WTC11 (cell line): ENCODE results near the gene GADL1. TPM values are rescaled to one million over a fixed set of nuclear protein-coding genes. Genes with fewer than 3 reads are reported as not detected.

Experiments
- ATAC-seq: fragments of 200-7000 bp; cut with Tn5 transposase; 2 replicates; pipeline ENCODE4 v1.10.0; 2021; ENCODE audit warnings: mild to moderate bottlenecking, moderate library complexity
- CTCF ChIA-PET: fragments of 300-600 bp; sonication (Branson Sonifier 250); formaldehyde crosslinking; loops from one replicate; lab custom pipeline; 2021; ENCODE audit warnings: antibody characterized with exemption; lab: Charles Lee
- POLR2A ChIA-PET: fragments of 350-600 bp; sonication (Branson Sonifier 250); formaldehyde crosslinking; loops from one replicate; lab custom pipeline; 2021; ENCODE audit warnings: antibody characterized with exemption; lab: Charles Lee
- DNase-seq: peaks from one replicate; pipeline ENCODE4 v3.0.0; 2021; ENCODE audit warnings: low spot score
- H3K27ac Mint-ChIP-seq: 2 replicates; pipeline ENCODE4 v1.8.0; 2021; ENCODE audit warnings: mixed read lengths
- H3K27me3 Mint-ChIP-seq: 2 replicates; pipeline ENCODE4 v1.8.0; 2021; ENCODE audit warnings: low read depth, mild to moderate bottlenecking, moderate library complexity, mixed read lengths
- H3K36me3 Mint-ChIP-seq: 2 replicates; pipeline ENCODE4 v1.8.0; 2021; ENCODE audit warnings: mixed read lengths
- H3K4me1 Mint-ChIP-seq: 2 replicates; pipeline ENCODE4 v1.8.0; 2022; ENCODE audit warnings: mixed read lengths
- H3K4me3 Mint-ChIP-seq: 2 replicates; pipeline ENCODE4 v1.8.0; 2021; ENCODE audit warnings: mild to moderate bottlenecking, moderate library complexity, mixed read lengths
- H3K9me3 Mint-ChIP-seq: 2 replicates; pipeline ENCODE4 v1.8.0; 2021; ENCODE audit warnings: mixed read lengths
- CREM ChIP-seq: sonication (generic); formaldehyde crosslinking; IDR thresholded peaks from 2 replicates; pipeline ENCODE4 v1.8.1; 2022; ENCODE audit warnings: mild to moderate bottlenecking, missing genetic modification reagents, moderate library complexity
- ELF4 ChIP-seq: sonication (generic); formaldehyde crosslinking; IDR thresholded peaks from 2 replicates; pipeline ENCODE4 v1.8.1; 2022; ENCODE audit warnings: low read depth, mild to moderate bottlenecking, moderate library complexity, missing genetic modification reagents
- FOXP1 ChIP-seq: sonication (generic); formaldehyde crosslinking; IDR thresholded peaks from 2 replicates; pipeline ENCODE4 v1.8.0; 2022; ENCODE audit warnings: missing genetic modification reagents, mild to moderate bottlenecking, moderate library complexity, borderline replicate concordance
- GRHL2 ChIP-seq: fragments of 250-450 bp; sonication (Bioruptor Pico); IDR thresholded peaks from 2 replicates; pipeline ENCODE4 v1.8.0; 2022; ENCODE audit warnings: mild to moderate bottlenecking, moderate library complexity; ENCODE audit not compliant: insufficient replicate concordance, severe bottlenecking
- HMGA2 ChIP-seq: fragments of 250-450 bp; sonication (Bioruptor Pico); IDR thresholded peaks from 2 replicates; pipeline ENCODE4 v1.4.0; 2021; ENCODE audit warnings: mild to moderate bottlenecking, moderate library complexity
- MYBL2 ChIP-seq: sonication (generic); formaldehyde crosslinking; IDR thresholded peaks from 2 replicates; pipeline ENCODE4 v1.8.1; 2023; ENCODE audit warnings: mild to moderate bottlenecking, moderate library complexity, missing genetic modification reagents
- NFE2L1 ChIP-seq: sonication (generic); formaldehyde crosslinking; IDR thresholded peaks from 2 replicates; pipeline ENCODE4 v1.8.1; 2023; ENCODE audit warnings: missing genetic modification reagents
- NR1H2 ChIP-seq: sonication (generic); formaldehyde crosslinking; IDR thresholded peaks from 2 replicates; pipeline ENCODE4 v1.9.0; 2021; ENCODE audit warnings: mild to moderate bottlenecking, moderate library complexity, missing genetic modification reagents
- ZNF232 ChIP-seq: sonication (generic); formaldehyde crosslinking; IDR thresholded peaks from 2 replicates; pipeline ENCODE4 v1.8.0; 2022; ENCODE audit warnings: mild to moderate bottlenecking, missing genetic modification reagents
- ZNF263 ChIP-seq: sonication (generic); formaldehyde crosslinking; IDR thresholded peaks from 2 replicates; pipeline ENCODE4 v1.8.1; 2022; ENCODE audit warnings: low read depth, mild to moderate bottlenecking, moderate library complexity, missing genetic modification reagents
- ZNF317 ChIP-seq: sonication (generic); formaldehyde crosslinking; IDR thresholded peaks from 2 replicates; pipeline ENCODE4 v1.8.1; 2023; ENCODE audit warnings: low read depth, mild to moderate bottlenecking, moderate library complexity, missing genetic modification reagents, borderline replicate concordance
- ZNF416 ChIP-seq: fragments of 250-450 bp; sonication (Bioruptor Pico); IDR thresholded peaks from 2 replicates; pipeline ENCODE4 v1.9.0; 2021; ENCODE audit warnings: mild to moderate bottlenecking, inconsistent platforms
- total RNA-seq: library from RNA; stranded (reverse); gene quantifications from 3 replicates; pipeline ENCODE4 v1.2.3, GENCODE V29; 2021
- TF ChIP-seq, protein P1 (sequence below): sonication (generic); formaldehyde crosslinking; IDR thresholded peaks from 2 replicates; pipeline ENCODE4 v1.8.1; 2022; ENCODE audit warnings: mild to moderate bottlenecking, missing genetic modification reagents, moderate library complexity, borderline replicate concordance
- TF ChIP-seq, protein P2 (sequence below): sonication (generic); formaldehyde crosslinking; IDR thresholded peaks from 2 replicates; pipeline ENCODE4 v1.8.0; 2022; ENCODE audit warnings: mild to moderate bottlenecking, missing genetic modification reagents
- TF ChIP-seq, protein P3 (sequence below): sonication (generic); formaldehyde crosslinking; conservative IDR thresholded peaks from 2 replicates; pipeline ENCODE4 v1.8.1; 2023; ENCODE audit warnings: mild to moderate bottlenecking, low read depth, missing genetic modification reagents, moderate library complexity
- TF ChIP-seq, protein P4 (sequence below): sonication (generic); formaldehyde crosslinking; IDR thresholded peaks from 2 replicates; pipeline ENCODE4 v1.8.1; 2023; ENCODE audit warnings: mild to moderate bottlenecking, moderate library complexity, missing genetic modification reagents
- TF ChIP-seq, protein P5 (sequence below): sonication (generic); formaldehyde crosslinking; IDR thresholded peaks from 2 replicates; pipeline ENCODE4 v1.8.0; 2022; ENCODE audit warnings: mild to moderate bottlenecking, missing genetic modification reagents
- TF ChIP-seq, protein P6 (sequence below): sonication (generic); formaldehyde crosslinking; IDR thresholded peaks from 2 replicates; pipeline ENCODE4 v1.8.0; 2022; ENCODE audit warnings: mild to moderate bottlenecking, missing genetic modification reagents
- TF ChIP-seq, protein P7 (sequence below): sonication (generic); formaldehyde crosslinking; IDR thresholded peaks from 2 replicates; pipeline ENCODE4 v1.8.1; 2022; ENCODE audit warnings: low read depth, missing genetic modification reagents, borderline replicate concordance
- TF ChIP-seq, protein P8 (sequence below): sonication (generic); formaldehyde crosslinking; IDR thresholded peaks from 2 replicates; pipeline ENCODE4 v1.8.0; 2022; ENCODE audit warnings: mild to moderate bottlenecking, missing genetic modification reagents
- TF ChIP-seq, protein P9 (sequence below): sonication (generic); formaldehyde crosslinking; IDR thresholded peaks from 2 replicates; pipeline ENCODE4 v1.8.1; 2023; ENCODE audit warnings: mild to moderate bottlenecking, missing genetic modification reagents

The GADL1 gene
- total RNA-seq, 1 experiment from 2014 or later: 0.15 TPM

DNA sequence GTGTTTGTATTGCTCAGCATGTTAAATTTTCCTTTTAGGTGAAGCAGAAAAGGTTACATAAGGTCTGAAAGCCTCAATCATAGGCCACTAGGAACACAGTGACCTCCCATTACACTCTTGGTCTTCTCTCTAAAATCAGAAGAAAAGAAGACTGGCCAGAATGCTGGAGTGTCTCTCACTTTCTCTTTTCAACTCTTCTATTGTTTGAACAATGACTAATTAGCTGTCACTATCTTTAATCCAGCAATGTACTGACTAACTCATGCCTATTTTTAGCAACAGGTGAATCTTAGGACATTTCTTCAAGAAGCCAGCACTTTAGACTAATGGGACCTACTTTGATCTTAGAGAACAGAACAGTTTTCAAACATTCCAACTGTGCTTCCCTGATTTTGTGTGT lies 145.2 kb downstream of the GADL1 start (continued):
- TF ChIP-seq NFE2L1 (CRISPR knock-in tag) (no peak), ZNF416 (no peak), CREM (CRISPR knock-in tag) (no peak), ZNF263 (CRISPR knock-in tag) (no peak), ZNF317 (CRISPR knock-in tag) (no peak)
- TF ChIP-seq, protein P1, sequence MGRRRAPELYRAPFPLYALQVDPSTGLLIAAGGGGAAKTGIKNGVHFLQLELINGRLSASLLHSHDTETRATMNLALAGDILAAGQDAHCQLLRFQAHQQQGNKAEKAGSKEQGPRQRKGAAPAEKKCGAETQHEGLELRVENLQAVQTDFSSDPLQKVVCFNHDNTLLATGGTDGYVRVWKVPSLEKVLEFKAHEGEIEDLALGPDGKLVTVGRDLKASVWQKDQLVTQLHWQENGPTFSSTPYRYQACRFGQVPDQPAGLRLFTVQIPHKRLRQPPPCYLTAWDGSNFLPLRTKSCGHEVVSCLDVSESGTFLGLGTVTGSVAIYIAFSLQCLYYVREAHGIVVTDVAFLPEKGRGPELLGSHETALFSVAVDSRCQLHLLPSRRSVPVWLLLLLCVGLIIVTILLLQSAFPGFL (CRISPR knock-in tag): no peak
- TF ChIP-seq, protein P2, sequence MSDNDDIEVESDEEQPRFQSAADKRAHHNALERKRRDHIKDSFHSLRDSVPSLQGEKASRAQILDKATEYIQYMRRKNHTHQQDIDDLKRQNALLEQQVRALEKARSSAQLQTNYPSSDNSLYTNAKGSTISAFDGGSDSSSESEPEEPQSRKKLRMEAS: no peak
- TF ChIP-seq, protein P3, sequence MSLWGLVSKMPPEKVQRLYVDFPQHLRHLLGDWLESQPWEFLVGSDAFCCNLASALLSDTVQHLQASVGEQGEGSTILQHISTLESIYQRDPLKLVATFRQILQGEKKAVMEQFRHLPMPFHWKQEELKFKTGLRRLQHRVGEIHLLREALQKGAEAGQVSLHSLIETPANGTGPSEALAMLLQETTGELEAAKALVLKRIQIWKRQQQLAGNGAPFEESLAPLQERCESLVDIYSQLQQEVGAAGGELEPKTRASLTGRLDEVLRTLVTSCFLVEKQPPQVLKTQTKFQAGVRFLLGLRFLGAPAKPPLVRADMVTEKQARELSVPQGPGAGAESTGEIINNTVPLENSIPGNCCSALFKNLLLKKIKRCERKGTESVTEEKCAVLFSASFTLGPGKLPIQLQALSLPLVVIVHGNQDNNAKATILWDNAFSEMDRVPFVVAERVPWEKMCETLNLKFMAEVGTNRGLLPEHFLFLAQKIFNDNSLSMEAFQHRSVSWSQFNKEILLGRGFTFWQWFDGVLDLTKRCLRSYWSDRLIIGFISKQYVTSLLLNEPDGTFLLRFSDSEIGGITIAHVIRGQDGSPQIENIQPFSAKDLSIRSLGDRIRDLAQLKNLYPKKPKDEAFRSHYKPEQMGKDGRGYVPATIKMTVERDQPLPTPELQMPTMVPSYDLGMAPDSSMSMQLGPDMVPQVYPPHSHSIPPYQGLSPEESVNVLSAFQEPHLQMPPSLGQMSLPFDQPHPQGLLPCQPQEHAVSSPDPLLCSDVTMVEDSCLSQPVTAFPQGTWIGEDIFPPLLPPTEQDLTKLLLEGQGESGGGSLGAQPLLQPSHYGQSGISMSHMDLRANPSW (CRISPR knock-in tag): no peak
- TF ChIP-seq, protein P4, sequence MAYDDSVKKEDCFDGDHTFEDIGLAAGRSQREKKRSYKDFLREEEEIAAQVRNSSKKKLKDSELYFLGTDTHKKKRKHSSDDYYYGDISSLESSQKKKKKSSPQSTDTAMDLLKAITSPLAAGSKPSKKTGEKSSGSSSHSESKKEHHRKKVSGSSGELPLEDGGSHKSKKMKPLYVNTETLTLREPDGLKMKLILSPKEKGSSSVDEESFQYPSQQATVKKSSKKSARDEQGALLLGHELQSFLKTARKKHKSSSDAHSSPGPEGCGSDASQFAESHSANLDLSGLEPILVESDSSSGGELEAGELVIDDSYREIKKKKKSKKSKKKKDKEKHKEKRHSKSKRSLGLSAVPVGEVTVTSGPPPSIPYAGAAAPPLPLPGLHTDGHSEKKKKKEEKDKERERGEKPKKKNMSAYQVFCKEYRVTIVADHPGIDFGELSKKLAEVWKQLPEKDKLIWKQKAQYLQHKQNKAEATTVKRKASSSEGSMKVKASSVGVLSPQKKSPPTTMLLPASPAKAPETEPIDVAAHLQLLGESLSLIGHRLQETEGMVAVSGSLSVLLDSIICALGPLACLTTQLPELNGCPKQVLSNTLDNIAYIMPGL (CRISPR knock-in tag): no peak
- TF ChIP-seq, protein P5, sequence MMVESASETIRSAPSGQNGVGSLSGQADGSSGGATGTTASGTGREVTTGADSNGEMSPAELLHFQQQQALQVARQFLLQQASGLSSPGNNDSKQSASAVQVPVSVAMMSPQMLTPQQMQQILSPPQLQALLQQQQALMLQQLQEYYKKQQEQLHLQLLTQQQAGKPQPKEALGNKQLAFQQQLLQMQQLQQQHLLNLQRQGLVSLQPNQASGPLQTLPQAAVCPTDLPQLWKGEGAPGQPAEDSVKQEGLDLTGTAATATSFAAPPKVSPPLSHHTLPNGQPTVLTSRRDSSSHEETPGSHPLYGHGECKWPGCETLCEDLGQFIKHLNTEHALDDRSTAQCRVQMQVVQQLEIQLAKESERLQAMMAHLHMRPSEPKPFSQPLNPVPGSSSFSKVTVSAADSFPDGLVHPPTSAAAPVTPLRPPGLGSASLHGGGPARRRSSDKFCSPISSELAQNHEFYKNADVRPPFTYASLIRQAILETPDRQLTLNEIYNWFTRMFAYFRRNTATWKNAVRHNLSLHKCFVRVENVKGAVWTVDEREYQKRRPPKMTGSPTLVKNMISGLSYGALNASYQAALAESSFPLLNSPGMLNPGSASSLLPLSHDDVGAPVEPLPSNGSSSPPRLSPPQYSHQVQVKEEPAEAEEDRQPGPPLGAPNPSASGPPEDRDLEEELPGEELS (CRISPR knock-in tag): no peak

DNA sequence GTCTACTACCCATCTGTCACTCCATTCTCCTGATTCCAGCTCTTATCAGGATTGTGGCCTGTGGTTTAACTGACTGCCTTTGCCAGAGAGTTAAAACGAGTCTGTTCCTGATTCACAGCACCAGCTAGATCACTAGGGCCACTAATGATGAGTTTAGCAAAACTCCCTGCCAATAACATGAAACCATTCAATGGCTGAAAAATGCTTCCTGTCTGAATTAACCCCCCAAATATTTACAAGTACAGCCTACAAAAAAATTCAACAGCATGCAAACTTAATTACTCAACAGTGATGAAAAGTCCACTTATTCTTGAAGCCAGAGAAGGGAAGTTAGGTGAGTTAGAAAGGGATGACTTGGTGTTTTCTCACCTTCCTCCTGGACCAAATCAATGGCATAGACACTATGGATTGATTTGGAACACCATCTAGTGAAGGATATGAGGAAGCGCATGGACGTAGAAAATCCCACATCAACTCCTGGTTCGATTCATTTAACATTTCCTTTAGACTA lies 146.6 kb downstream of the GADL1 start:
- Mint-ChIP-seq H3K36me3 (no peaks in the 10 kb centered on the region), H3K27me3 (no peaks in the 10 kb centered on the region), H3K4me3 (no peak overlapping the region), H3K9me3 (no peaks in the 10 kb centered on the region), H3K27ac (no peak overlapping the region; the same call in 1 of the 2 replicates), H3K4me1 (peaks cover 51% of the 10 kb centered on the region)
- ATAC-seq: peak; percentile 54
- ChIA-PET POLR2A (no interaction called here), CTCF (interaction anchor here (1.3 kb wide), 2 partner anchors 21 to 705 kb away, joined by 4 to 5 read pairs; no protein-coding TSS in a partner anchor)
- DNase-seq: no peak
- TF ChIP-seq, protein P6, sequence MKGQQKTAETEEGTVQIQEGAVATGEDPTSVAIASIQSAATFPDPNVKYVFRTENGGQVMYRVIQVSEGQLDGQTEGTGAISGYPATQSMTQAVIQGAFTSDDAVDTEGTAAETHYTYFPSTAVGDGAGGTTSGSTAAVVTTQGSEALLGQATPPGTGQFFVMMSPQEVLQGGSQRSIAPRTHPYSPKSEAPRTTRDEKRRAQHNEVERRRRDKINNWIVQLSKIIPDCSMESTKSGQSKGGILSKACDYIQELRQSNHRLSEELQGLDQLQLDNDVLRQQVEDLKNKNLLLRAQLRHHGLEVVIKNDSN (CRISPR knock-in tag): no peak
- TF ChIP-seq GRHL2 (CRISPR knock-in tag) (no peak), FOXP1 (CRISPR knock-in tag) (no peak), ZNF232 (no peak), ELF4 (CRISPR knock-in tag) (no peak), MYBL2 (CRISPR knock-in tag) (no peak), NR1H2 (no peak), ZNF317 (CRISPR knock-in tag) (no peak), HMGA2 (CRISPR knock-in tag) (no peak)
- TF ChIP-seq, protein P7, sequence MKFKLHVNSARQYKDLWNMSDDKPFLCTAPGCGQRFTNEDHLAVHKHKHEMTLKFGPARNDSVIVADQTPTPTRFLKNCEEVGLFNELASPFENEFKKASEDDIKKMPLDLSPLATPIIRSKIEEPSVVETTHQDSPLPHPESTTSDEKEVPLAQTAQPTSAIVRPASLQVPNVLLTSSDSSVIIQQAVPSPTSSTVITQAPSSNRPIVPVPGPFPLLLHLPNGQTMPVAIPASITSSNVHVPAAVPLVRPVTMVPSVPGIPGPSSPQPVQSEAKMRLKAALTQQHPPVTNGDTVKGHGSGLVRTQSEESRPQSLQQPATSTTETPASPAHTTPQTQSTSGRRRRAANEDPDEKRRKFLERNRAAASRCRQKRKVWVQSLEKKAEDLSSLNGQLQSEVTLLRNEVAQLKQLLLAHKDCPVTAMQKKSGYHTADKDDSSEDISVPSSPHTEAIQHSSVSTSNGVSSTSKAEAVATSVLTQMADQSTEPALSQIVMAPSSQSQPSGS (CRISPR knock-in tag): no peak
- TF ChIP-seq, protein P8, sequence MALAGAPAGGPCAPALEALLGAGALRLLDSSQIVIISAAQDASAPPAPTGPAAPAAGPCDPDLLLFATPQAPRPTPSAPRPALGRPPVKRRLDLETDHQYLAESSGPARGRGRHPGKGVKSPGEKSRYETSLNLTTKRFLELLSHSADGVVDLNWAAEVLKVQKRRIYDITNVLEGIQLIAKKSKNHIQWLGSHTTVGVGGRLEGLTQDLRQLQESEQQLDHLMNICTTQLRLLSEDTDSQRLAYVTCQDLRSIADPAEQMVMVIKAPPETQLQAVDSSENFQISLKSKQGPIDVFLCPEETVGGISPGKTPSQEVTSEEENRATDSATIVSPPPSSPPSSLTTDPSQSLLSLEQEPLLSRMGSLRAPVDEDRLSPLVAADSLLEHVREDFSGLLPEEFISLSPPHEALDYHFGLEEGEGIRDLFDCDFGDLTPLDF (CRISPR knock-in tag): no peak
- TF ChIP-seq, protein P9, sequence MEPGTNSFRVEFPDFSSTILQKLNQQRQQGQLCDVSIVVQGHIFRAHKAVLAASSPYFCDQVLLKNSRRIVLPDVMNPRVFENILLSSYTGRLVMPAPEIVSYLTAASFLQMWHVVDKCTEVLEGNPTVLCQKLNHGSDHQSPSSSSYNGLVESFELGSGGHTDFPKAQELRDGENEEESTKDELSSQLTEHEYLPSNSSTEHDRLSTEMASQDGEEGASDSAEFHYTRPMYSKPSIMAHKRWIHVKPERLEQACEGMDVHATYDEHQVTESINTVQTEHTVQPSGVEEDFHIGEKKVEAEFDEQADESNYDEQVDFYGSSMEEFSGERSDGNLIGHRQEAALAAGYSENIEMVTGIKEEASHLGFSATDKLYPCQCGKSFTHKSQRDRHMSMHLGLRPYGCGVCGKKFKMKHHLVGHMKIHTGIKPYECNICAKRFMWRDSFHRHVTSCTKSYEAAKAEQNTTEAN (CRISPR knock-in tag): no peak
